Muscle of arm (tissue), 12 donors: ENCODE results near the gene ICE2. TPM values are rescaled to one million over a fixed set of nuclear protein-coding genes. Genes with fewer than 3 reads are reported as not detected.
A peak's percentile ranks its signal among the peaks of the same experiment; 100 is the strongest.

Experiments used
- DNase-seq: peaks from one replicate; pipeline ENCODE4 v3.0.0-alpha.2; 2013
- polyA plus RNA-seq, 12 donors: library from polyadenylated mRNA; unstranded; fragments of 120-200 nt; gene quantifications; one replicate each; pipeline ENCODE4 v1.2.1, GENCODE V29; 2013; ENCODE audit not compliant: insufficient read length in 12 of 12

ICE2 gene
- polyA plus RNA-seq, 12 donors, result 31.8 to 58.6 (median 46.4) TPM; not detected in 1

- DNase-seq, result peak; percentile 82
Observed at GRCh38 chr15:60371175-60372051, 107.5 kb downstream of the ICE2 start.

DNA sequence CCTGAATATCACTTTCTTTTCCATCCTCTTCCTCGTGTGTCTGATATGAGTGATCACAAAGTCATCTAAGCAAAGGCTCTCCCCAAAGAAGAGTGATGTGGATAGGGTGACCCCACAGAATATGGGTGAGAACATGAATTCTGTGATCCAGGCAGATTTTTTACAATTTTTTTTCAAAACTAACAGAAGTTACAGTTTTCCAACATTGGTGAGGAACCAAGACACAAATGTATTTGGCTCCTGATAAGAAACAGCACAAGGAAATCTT lies 108.1 kb downstream of the ICE2 start:
- DNase-seq, result no peak

GRCh38 chr15:60370105-60370868 lies 108.7 kb downstream of the ICE2 start:
- DNase-seq, result no peak

DNA sequence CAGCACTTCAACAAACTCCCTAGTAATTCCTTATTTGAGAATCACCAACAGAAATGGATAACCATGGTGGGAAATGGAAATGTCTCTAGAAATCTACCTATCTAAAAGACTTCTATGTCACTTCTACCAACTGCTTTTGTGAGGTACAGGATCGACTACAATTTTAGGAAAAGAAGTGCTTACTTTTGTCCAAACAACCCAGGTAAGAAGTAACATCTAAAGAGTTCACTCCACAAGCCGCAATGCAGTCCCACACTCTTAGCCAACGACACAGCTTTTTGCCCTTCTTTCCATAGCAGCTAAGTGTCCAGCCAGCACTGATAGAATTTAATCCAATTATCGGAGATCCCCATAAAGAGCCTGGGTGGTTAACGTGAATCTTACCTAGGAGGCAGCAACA lies 109.2 kb downstream of the ICE2 start:
- no peak for DNase-seq

Other genes starting within 250 kb of the ICE2 start
- 100 to 1,000 TPM in 11 of 12 donors, not detected in 1; 313 to 866 (median 458) TPM for gene ANXA2, start 81.2 kb downstream of the ICE2 start, polyA plus RNA-seq